Measurements from ENCODE around the gene SLC12A4. TPM values are rescaled to one million over a fixed set of nuclear protein-coding genes. Genes with fewer than 3 reads are reported as not detected.

Gene SLC12A4
- total and polyA plus RNA-seq, 2 experiments from 2014 or later: 36.5 to 49.2 TPM

GRCh38 chr16:67946128-67946569 lies 22.3 kb downstream of the SLC12A4 start:
- Histone ChIP-seq H3K36me3 (peaks cover 42% of the 10 kb centered on the region), H3K4me1 (ENCODE audit: low read depth) (no peaks in the 10 kb centered on the region)

GRCh38 chr16:67945392-67945933 lies 23.0 kb downstream of the SLC12A4 start:
- TF ChIP-seq, protein P1, sequence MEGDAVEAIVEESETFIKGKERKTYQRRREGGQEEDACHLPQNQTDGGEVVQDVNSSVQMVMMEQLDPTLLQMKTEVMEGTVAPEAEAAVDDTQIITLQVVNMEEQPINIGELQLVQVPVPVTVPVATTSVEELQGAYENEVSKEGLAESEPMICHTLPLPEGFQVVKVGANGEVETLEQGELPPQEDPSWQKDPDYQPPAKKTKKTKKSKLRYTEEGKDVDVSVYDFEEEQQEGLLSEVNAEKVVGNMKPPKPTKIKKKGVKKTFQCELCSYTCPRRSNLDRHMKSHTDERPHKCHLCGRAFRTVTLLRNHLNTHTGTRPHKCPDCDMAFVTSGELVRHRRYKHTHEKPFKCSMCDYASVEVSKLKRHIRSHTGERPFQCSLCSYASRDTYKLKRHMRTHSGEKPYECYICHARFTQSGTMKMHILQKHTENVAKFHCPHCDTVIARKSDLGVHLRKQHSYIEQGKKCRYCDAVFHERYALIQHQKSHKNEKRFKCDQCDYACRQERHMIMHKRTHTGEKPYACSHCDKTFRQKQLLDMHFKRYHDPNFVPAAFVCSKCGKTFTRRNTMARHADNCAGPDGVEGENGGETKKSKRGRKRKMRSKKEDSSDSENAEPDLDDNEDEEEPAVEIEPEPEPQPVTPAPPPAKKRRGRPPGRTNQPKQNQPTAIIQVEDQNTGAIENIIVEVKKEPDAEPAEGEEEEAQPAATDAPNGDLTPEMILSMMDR (IDR thresholded peaks at IDR 0.05; ENCODE audit: low read depth, low read length): no peak

More at GRCh38 chr16:67946128-67946569, 22.3 kb downstream of the SLC12A4 start:
- Histone ChIP-seq H3K27me3 (no peaks in the 10 kb centered on the region), H3K4me3 (no peak overlapping the region), H3K27ac (no peak overlapping the region), H3K9me3 (ENCODE audit: low read depth) (no peaks in the 10 kb centered on the region)
- TF ChIP-seq, protein P1 (IDR thresholded peaks at IDR 0.05; ENCODE audit: low read depth, low read length): no peak
- DNase-seq (ENCODE audit: low read depth in 1 of 2, low spot score in 1 of 2): no peak

DNA sequence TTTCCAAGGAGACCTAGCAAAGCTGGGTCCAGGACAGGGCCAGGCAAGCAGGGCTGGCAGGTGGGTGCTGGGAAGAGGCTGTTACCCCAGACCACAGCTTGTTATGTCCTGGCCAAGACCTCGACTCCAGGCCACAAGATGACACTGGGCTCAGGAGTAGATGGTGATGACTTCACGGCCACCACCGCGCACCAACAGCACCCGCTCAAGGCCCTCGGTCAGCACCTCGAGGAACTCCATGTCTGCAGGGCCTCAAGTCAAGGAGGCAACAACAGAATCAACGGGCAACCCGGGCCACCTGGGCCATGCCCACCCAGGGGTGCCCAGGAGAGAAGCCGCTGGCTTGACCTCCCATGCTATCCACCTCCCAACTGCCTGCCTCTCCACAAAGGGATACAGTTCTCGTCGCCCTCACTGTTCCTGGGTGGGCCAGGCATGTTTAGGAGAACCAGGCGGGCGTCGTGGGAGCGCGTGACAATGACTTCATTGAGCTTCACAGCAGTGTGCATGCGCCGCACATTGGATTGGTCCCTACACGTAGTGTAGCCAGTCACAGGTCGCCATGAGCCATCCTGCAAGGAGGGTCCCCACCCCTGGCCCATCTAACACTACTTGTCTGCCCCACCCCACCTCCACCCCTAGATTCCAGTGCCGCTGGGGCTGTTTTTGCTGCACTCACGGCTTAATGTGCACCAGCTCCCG lies 23.6 kb downstream of the SLC12A4 start:
- peaks cover 30% of the 10 kb centered on the region for H3K36me3 ChIP-seq
- H3K9me3 ChIP-seq (ENCODE audit: low read depth): no peaks in the 10 kb centered on the region
- no peaks in the 10 kb centered on the region for H3K4me1 ChIP-seq (ENCODE audit: low read depth)
- TF ChIP-seq, protein P1 (IDR thresholded peaks at IDR 0.05; ENCODE audit: low read depth, low read length): no peak
- H3K27ac ChIP-seq: no peak overlapping the region
- no peaks in the 10 kb centered on the region for H3K27me3 ChIP-seq
- no peak overlapping the region for H3K4me3 ChIP-seq
- DNase-seq (ENCODE audit: low read depth in 1 of 2, low spot score in 1 of 2): no peak

More at GRCh38 chr16:67945392-67945933, 23.0 kb downstream of the SLC12A4 start:
- H3K4me3 ChIP-seq: no peak overlapping the region
- no peaks in the 10 kb centered on the region for H3K27me3 ChIP-seq
- no peaks in the 10 kb centered on the region for H3K4me1 ChIP-seq (ENCODE audit: low read depth)
- no peak overlapping the region for H3K27ac ChIP-seq
- no peaks in the 10 kb centered on the region for H3K9me3 ChIP-seq (ENCODE audit: low read depth)
- peaks cover 35% of the 10 kb centered on the region for H3K36me3 ChIP-seq
- no peak for DNase-seq (ENCODE audit: low read depth in 1 of 2, low spot score in 1 of 2)

DNA sequence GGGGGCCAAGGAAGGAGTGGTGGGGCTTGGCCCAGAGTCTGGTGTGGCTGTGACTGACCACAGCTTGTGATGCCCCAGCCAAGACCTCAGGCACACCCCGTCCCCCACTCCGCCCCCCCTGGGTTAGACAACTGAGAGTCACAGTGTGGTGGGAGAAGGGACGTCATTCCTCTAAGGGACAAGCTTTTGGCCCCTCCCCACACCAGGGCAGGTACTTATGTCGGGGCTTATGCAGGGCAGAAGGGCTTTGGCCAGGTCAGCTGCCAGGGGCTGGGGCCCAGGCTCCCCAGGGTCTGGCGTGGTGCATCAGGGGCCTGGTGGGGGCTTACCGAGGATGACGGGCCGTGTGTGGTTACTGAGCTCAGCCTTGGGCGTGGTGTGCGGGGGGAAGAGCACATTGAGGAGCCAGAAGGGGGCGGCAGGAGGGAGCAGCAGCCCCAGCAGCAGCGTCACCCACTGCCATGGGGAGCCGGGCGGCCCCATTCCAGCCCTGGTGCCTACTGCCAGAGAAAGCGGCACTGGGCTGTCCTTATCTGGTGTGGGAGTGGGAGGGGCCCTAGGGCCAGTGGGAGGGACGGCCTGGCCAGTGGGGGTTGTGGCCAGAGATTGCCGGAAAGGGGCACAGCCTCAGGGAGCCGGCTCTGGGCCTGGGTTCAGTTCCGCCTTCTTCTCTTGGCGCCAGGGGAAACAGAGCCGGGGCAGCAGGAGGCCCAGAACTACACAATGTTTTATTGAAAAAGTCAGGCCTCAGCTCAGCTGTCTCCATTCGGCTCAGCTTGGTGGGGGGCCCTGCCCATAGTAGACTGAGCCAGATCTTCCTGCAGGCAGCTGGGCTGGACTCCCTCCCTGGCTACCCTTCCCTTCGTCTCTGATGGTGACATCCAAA lies 24.6 kb downstream of the SLC12A4 start, which contains the start of gene LCAT:
Gene LCAT, minus strand, starts transcription at position 502 of the 886 bp plus-strand sequence. Its CDS starts 19 bp downstream, at position 483.
- no peaks in the 10 kb centered on the region for H3K9me3 ChIP-seq (ENCODE audit: low read depth)
- no peaks in the 10 kb centered on the region for H3K4me1 ChIP-seq (ENCODE audit: low read depth)
- H3K27me3 ChIP-seq: no peaks in the 10 kb centered on the region
- no peak within 1 kb of the TSS for H3K4me3 ChIP-seq
- TF ChIP-seq, protein P1 (IDR thresholded peaks at IDR 0.05; ENCODE audit: low read depth, low read length): no peak
- H3K36me3 ChIP-seq: peaks cover 30% of the 10 kb centered on the region
- H3K27ac ChIP-seq: no peak within 1 kb of the TSS
- peak in 1 of 2 donors; percentile 67 for DNase-seq (ENCODE audit: low read depth in 1 of 2, low spot score in 1 of 2)

- no peak overlapping the region for H3K27ac ChIP-seq
- H3K36me3 ChIP-seq: peaks cover 26% of the 10 kb centered on the region
- DNase-seq (ENCODE audit: low read depth in 1 of 2, low spot score in 1 of 2): no peak
- H3K27me3 ChIP-seq: no peaks in the 10 kb centered on the region
- no peaks in the 10 kb centered on the region for H3K9me3 ChIP-seq (ENCODE audit: low read depth)
- no peaks in the 10 kb centered on the region for H3K4me1 ChIP-seq (ENCODE audit: low read depth)
- TF ChIP-seq, protein P1 (IDR thresholded peaks at IDR 0.05; ENCODE audit: low read depth, low read length): no peak
- no peak overlapping the region for H3K4me3 ChIP-seq
Measured at GRCh38 chr16:67943256-67943618, 25.2 kb downstream of the SLC12A4 start.
